Myocyte (in vitro differentiated cells): Measurements from ENCODE around the gene USP20. TPM values are rescaled to one million over a fixed set of nuclear protein-coding genes. Genes with fewer than 3 reads are reported as not detected.

Experiments
- DNase-seq: peaks from one replicate; pipeline ENCODE4 v3.0.0-alpha.2; 2012; ENCODE audit warnings: low read depth
- microRNA-seq: library from miRNA; unstranded; fragments of <30 nt; microRNA quantifications from one replicate; pipeline ENCODE4, GENCODE V29; 2016
- total RNA-seq: library from RNA; depleted of rRNA; stranded (reverse); fragments of >200 nt; gene quantifications from 2 replicates; pipeline ENCODE4 v1.2.3, GENCODE V29; 2014

USP20 gene
- total RNA-seq, 1 donor from 2014 or later = 11.8 TPM

GRCh38 chr9:129914051-129914450, 78.8 kb downstream of the USP20 start:
- DNase-seq = no peak

- no peak for DNase-seq
These were observed 81.4 kb downstream of the USP20 start for GRCh38 chr9:129916707-129917106.

- DNase-seq = no peak
These were observed 83.2 kb downstream of the USP20 start for GRCh38 chr9:129918296-129918950.

GRCh38 chr9:129919277-129919676, 84.0 kb downstream of the USP20 start:
- no peak for DNase-seq

- no peak for DNase-seq
These were observed 84.6 kb downstream of the USP20 start for GRCh38 chr9:129919841-129920240.

- no peak for DNase-seq
These were observed 86.6 kb downstream of the USP20 start for GRCh38 chr9:129921905-129922304.

GRCh38 chr9:129923589-129923988, 88.3 kb downstream of the USP20 start:
- no peak for DNase-seq

GRCh38 chr9:129929496-129930125, 94.4 kb downstream of the USP20 start:
- DNase-seq = no peak

- DNase-seq = no peak
These were observed 95.5 kb downstream of the USP20 start for GRCh38 chr9:129930743-129931142.

Small RNAs within 50 kb of the gene (microRNA-seq; reads per million reads assigned to microRNA genes)
- not detected for gene MIR6855

Other genes with a start within 250 kb of the USP20 start
- gene C9orf50, start 214.4 kb upstream of the USP20 start, total RNA-seq = not detected in 2 replicates
- gene NTMT1, start 209.3 kb upstream of the USP20 start, total RNA-seq = 30.9 and 35.9 TPM in 2 replicates
- 14.3 and 17.4 TPM in 2 replicates for gene ASB6, start 193.3 kb upstream of the USP20 start, total RNA-seq
- gene PRRX2, start 169.8 kb upstream of the USP20 start, total RNA-seq = not detected in 2 replicates
- not detected in 2 replicates for gene PTGES, start 82.4 kb upstream of the USP20 start, total RNA-seq
- gene TOR1B, start 32.3 kb upstream of the USP20 start, total RNA-seq = 19.8 and 25.4 TPM in 2 replicates
- gene TOR1A, start 11.3 kb upstream of the USP20 start, total RNA-seq = 40.5 and 47.0 TPM in 2 replicates
- gene C9orf78, start 183 bp upstream of the USP20 start, total RNA-seq = 48.0 and 76.9 TPM in 2 replicates
- gene FNBP1, start 207.7 kb downstream of the USP20 start, total RNA-seq = 18.2 and 25.3 TPM in 2 replicates
- gene GPR107, start 218.4 kb downstream of the USP20 start, total RNA-seq = 23.4 and 27.2 TPM in 2 replicates